ENCODE data around the gene GRIK1.

GRCh38 chr21:29793712-29794111, 146.1 kb downstream of the GRIK1 start:
- TF ChIP-seq EZH2phosphoT487 (IDR thresholded peaks at IDR 0.05; ENCODE audit: borderline replicate concordance, low read length) = no peak
- TF ChIP-seq CTCF (IDR thresholded peaks at IDR 0.05; ENCODE audit: low read depth, low read length, poor library complexity, severe bottlenecking) = no peak

All from DOHH2 (cell line).